B cell (primary cell): ENCODE data around the gene PTPRS.

Experiments used
- EZH2 ChIP-seq: IDR thresholded peaks from 2 replicates; pipeline ENCODE4 v1.6.1; 2012; ENCODE audit warnings: borderline replicate concordance, low read depth, mild to moderate bottlenecking, moderate library complexity, low read length; ENCODE audit not compliant: insufficient read depth, poor library complexity, severe bottlenecking
- TF ChIP-seq, protein P1 (sequence below): fragments of 200-600 bp; IDR thresholded peaks from one replicate; pipeline ENCODE4 v1.8.0; 2022; ENCODE audit warnings: antibody characterized with exemption, mild to moderate bottlenecking

DNA sequence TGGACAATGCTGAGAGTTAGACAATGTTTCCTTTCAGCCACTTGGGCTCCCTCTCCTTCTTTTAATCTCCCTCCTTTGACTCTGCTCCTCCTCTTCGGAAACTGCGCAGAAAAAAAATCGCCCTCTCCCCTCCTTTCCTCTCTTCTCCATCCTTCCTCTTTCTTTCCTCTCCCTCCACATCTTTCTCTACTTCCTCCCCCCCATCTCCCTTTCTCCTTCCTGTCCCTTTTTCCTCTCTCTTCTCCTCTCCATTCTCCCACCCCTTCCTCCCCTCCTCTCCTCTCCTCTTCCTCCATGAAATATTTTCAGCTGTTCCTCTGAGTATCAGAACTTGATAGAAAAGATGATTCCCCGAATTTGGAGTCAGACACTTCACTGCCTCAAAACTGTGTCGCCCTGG, 15.1 kb upstream of the PTPRS start:
- TF ChIP-seq, protein P1, sequence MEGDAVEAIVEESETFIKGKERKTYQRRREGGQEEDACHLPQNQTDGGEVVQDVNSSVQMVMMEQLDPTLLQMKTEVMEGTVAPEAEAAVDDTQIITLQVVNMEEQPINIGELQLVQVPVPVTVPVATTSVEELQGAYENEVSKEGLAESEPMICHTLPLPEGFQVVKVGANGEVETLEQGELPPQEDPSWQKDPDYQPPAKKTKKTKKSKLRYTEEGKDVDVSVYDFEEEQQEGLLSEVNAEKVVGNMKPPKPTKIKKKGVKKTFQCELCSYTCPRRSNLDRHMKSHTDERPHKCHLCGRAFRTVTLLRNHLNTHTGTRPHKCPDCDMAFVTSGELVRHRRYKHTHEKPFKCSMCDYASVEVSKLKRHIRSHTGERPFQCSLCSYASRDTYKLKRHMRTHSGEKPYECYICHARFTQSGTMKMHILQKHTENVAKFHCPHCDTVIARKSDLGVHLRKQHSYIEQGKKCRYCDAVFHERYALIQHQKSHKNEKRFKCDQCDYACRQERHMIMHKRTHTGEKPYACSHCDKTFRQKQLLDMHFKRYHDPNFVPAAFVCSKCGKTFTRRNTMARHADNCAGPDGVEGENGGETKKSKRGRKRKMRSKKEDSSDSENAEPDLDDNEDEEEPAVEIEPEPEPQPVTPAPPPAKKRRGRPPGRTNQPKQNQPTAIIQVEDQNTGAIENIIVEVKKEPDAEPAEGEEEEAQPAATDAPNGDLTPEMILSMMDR: no peak
- TF ChIP-seq EZH2: no peak
